Kidney (tissue), 14 donors: Measurements from ENCODE around the gene ST14. TPM values are rescaled to one million over a fixed set of nuclear protein-coding genes. Genes with fewer than 3 reads are reported as not detected.

ENCODE experiments used
- DNase-seq, 5 donors: peaks; one replicate each; pipeline ENCODE4 v3.0.0-alpha.2; 2013 to 2020
- FAIRE-seq: peaks from 2 replicates; lab custom pipeline; 2012; peaks lifted over from hg19 to GRCh38; lab: Jason Lieb, UNC
- H3K27ac ChIP-seq, 2 donors: one replicate each; pipeline ENCODE4 v1.7.0; 2013; ENCODE audit warnings: low read depth in 2 of 2, low read length in 2 of 2, inconsistent platforms in 1 of 2
- H3K27me3 ChIP-seq: one replicate; pipeline ENCODE4 v1.7.1; 2013; ENCODE audit warnings: low read length, inconsistent platforms; ENCODE audit not compliant: control insufficient read depth, insufficient read depth
- H3K36me3 ChIP-seq, 3 donors: one replicate each; pipeline versions ENCODE4 v1.7.0 to v1.7.1; 2013; ENCODE audit warnings: low read length in 3 of 3, control low read depth in 1 of 3, inconsistent platforms in 1 of 3; ENCODE audit not compliant: insufficient read depth in 3 of 3, control insufficient read depth in 2 of 3
- H3K4me1 ChIP-seq, 3 donors: one replicate each; pipeline versions ENCODE4 v1.7.0 to v1.7.1; 2013; ENCODE audit warnings: low read length in 3 of 3, inconsistent platforms in 1 of 3, low read depth in 1 of 3; ENCODE audit not compliant: control insufficient read depth in 2 of 3, insufficient read depth in 2 of 3
- H3K4me3 ChIP-seq, 3 donors: one replicate each; pipeline versions ENCODE4 v1.7.0 to v1.8.1; 2013; ENCODE audit warnings: low read length in 3 of 3, control low read depth in 1 of 3, inconsistent platforms in 1 of 3
- H3K9ac ChIP-seq, 3 donors: one replicate each; pipeline versions ENCODE4 v1.7.0 to v1.7.1; 2013; ENCODE audit warnings: low read length in 3 of 3, control low read depth in 1 of 3, inconsistent platforms in 1 of 3
- H3K9me3 ChIP-seq, 3 donors: one replicate each; pipeline versions ENCODE4 v1.7.0 to v1.7.1; 2013; ENCODE audit warnings: low read length in 3 of 3, control low read depth in 1 of 3, inconsistent platforms in 1 of 3; ENCODE audit not compliant: control insufficient read depth in 2 of 3, insufficient read depth in 1 of 3
- intact Hi-C: fragments of 100-400 bp; cut with DNase I; formaldehyde crosslinking; loops from one replicate; pipeline ENCODE4 v1.11.1; 2022
- polyA plus RNA-seq: library from polyadenylated mRNA; stranded (reverse); fragments of 350-450 nt; fragmentation: Illumina TruSeq; extraction: RNeasy Lipid Tissue Mini Kit (QIAGEN cat#74804); gene quantifications from one replicate; pipeline ENCODE4 v1.2.3, GENCODE V29; 2014; ENCODE audit warnings: low read depth, low replicate concordance; ENCODE audit not compliant: insufficient read depth
- total RNA-seq: library from RNA; stranded (reverse); fragmentation: NEBNext Ultra II Directional; extraction: Animal tissue kit (Norgen Biotek cat#: 25700); gene quantifications from one replicate; pipeline ENCODE4 v1.2.1, GENCODE V29; 2021
- TF ChIP-seq, protein P1 (sequence below): IDR thresholded peaks from 3 replicates; pipeline ENCODE4 v1.5.1; 2012; ENCODE audit warnings: mild to moderate bottlenecking, moderate library complexity, borderline replicate concordance; ENCODE audit not compliant: insufficient read depth; ENCODE audit errors: extremely low read depth
- donor health status: control.
- donor health status: control.
- donor health status: control.
- donor health status: control.
- donor health status: control.
- donor health status: DM: yes; HTN: yes; CAD: no.
- donor health status: Normal renal cell carcinoma (clear cell type).

ST14 gene
- total and polyA plus RNA-seq, 2 donors from 2014 or later, result 59.3 to 139 TPM

DNA sequence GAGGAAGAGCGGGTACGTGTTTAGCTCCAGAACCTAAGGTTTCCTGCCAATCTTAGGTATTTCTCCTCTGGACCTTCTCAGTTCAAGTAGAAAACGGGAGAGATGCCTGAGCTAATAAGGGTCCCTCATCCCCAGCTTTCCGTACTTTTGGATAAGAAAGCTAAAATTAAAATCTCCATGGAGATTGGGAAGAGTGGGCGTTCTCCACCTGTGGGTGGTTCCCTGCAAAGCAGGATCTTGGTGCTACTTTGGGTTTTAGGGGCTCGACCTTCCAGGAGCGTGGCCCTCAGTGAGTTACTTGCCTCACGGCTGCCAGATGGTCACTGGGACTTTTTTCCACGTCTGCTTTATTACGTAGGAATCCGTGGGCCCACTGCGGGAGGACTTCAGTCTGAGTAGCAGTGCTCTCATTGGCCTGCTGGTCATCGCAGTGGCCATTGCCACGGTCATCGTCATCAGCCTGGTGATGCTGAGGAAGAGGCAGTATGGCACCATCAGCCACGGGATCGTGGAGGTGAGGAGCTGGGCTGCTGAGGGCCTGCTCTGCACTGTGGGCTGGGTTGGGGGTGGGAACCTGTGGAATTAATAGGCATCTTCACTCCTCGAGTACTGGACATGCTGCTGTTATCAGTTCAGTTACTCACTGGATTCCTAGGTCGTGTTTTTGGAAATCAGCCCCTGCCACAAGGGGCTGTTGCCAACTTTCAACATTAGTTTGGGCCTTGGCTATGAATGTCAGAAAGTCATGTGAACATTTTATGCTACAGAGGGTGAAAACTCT, 17.8 kb upstream of the ST14 start:
- DNase-seq (no peak), FAIRE-seq (no peak)
- peaks cover 2 to 37% (median 27%) of the 10 kb centered on the region in 3 donors for H3K36me3 ChIP-seq
- intact Hi-C loops, result no loop called here
- H3K27ac ChIP-seq, result no peak overlapping the region
- TF ChIP-seq, protein P1, sequence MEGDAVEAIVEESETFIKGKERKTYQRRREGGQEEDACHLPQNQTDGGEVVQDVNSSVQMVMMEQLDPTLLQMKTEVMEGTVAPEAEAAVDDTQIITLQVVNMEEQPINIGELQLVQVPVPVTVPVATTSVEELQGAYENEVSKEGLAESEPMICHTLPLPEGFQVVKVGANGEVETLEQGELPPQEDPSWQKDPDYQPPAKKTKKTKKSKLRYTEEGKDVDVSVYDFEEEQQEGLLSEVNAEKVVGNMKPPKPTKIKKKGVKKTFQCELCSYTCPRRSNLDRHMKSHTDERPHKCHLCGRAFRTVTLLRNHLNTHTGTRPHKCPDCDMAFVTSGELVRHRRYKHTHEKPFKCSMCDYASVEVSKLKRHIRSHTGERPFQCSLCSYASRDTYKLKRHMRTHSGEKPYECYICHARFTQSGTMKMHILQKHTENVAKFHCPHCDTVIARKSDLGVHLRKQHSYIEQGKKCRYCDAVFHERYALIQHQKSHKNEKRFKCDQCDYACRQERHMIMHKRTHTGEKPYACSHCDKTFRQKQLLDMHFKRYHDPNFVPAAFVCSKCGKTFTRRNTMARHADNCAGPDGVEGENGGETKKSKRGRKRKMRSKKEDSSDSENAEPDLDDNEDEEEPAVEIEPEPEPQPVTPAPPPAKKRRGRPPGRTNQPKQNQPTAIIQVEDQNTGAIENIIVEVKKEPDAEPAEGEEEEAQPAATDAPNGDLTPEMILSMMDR, result no peak
- no peaks in the 10 kb centered on the region for H3K27me3 ChIP-seq
- H3K4me1 ChIP-seq, result peaks cover 0 to 5% (median 3%) of the 10 kb centered on the region in 3 donors
- no peaks in the 10 kb centered on the region for H3K9me3 ChIP-seq
- H3K4me3 ChIP-seq, result no peak overlapping the region
- H3K9ac ChIP-seq, result no peak overlapping the region

DNA sequence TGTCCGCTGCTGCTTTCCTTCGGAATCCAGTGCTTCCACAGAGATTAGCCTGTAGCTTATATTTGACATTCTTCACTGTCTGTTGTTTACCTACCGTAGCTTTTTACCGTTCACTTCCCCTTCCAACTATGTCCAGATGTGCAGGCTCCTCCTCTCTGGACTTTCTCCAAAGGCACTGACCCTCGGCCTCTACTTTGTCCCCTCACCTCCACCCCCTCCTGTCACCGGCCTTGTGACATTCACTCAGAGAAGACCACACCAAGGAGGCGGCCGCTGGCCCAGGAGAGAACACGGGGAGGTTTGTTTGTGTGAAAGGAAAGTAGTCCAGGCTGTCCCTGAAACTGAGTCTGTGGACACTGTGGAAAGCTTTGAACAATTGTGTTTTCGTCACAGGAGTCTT, 15.4 kb upstream of the ST14 start:
- no peaks in the 10 kb centered on the region for H3K9me3 ChIP-seq
- peak in 2 of 5 donors; percentile 22 to 53 for DNase-seq
- TF ChIP-seq, protein P1, result no peak
- peaks cover 4 to 30% (median 21%) of the 10 kb centered on the region in 3 donors for H3K36me3 ChIP-seq
- peaks cover 0 to 7% (median 3%) of the 10 kb centered on the region in 3 donors for H3K4me1 ChIP-seq
- no peak overlapping the region for H3K27ac ChIP-seq
- no peak overlapping the region for H3K9ac ChIP-seq
- H3K4me3 ChIP-seq, result no peak overlapping the region
- intact Hi-C loops, result no loop called here
- H3K27me3 ChIP-seq, result no peaks in the 10 kb centered on the region
- no peak for FAIRE-seq

DNA sequence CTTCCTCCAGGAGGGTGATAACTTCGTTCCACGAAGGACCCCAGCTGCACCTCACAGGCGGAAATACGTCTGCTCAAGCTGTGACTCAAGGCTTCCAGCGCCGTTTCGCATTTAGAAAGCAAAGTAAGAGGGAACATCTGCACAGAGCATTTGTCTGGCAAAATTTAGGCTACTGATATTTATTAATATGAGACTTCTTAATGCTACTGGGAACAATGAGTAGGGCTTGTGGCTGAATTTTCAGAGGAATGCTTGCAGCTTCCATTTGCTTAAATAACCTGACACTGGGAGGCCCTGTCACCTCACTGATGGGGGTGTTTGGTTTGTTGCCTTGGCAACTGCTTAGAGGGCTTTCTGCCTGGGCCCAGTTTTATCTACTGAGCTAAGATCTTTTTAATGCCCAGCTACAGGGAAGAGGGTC, 14.7 kb upstream of the ST14 start:
- no peak for FAIRE-seq
- peak in 4 of 5 donors; percentile 56 to 86 (median 80) for DNase-seq
- H3K27me3 ChIP-seq, result no peaks in the 10 kb centered on the region
- intact Hi-C loops, result no loop called here
- H3K9ac ChIP-seq, result no peak overlapping the region
- peaks cover 0 to 7% (median 3%) of the 10 kb centered on the region in 3 donors for H3K4me1 ChIP-seq
- TF ChIP-seq, protein P1, result no peak
- H3K9me3 ChIP-seq, result no peaks in the 10 kb centered on the region
- H3K27ac ChIP-seq, result no peak overlapping the region
- H3K4me3 ChIP-seq, result no peak overlapping the region
- peaks cover 4 to 27% (median 19%) of the 10 kb centered on the region in 3 donors for H3K36me3 ChIP-seq
